K562 (cell line): ENCODE results near the gene LCN12. TPM values are rescaled to one million over a fixed set of nuclear protein-coding genes. Genes with fewer than 3 reads are reported as not detected.

Source experiments
- ARNT ChIP-seq, 2 experiments: fragments of 450-650 bp; IDR thresholded peaks; 2 replicates each; pipeline ENCODE4 v1.6.1; 2016; ENCODE audit warnings: mild to moderate bottlenecking in 1 of 2
- BDP1 ChIP-seq: IDR thresholded peaks from 3 replicates; pipeline ENCODE4 v1.6.1; 2011; ENCODE audit not compliant: insufficient read length, insufficient read depth
- CCAR2 ChIP-seq: fragments of 200-400 bp; formaldehyde crosslinking; IDR thresholded peaks from 2 replicates; pipeline ENCODE4 v1.6.1; 2017; ENCODE audit warnings: mild to moderate bottlenecking, low read depth, low read length
- ELF2 ChIP-seq: fragments of 250-450 bp; sonication (Bioruptor Pico); IDR thresholded peaks from 2 replicates; pipeline ENCODE4 v1.5.0; 2021; ENCODE audit warnings: mild to moderate bottlenecking
- KLF1 ChIP-seq: fragments of 450-650 bp; IDR thresholded peaks from 2 replicates; pipeline ENCODE4 v1.6.1; 2016; ENCODE audit warnings: missing genetic modification characterization, missing compliant biosample characterization
- MAFG ChIP-seq: fragments of 450-650 bp; conservative IDR thresholded peaks from 2 replicates; pipeline ENCODE4 v1.6.1; 2016; ENCODE audit warnings: missing genetic modification characterization, missing compliant biosample characterization
- MTA1 ChIP-seq: fragments of 450-650 bp; IDR thresholded peaks from 2 replicates; pipeline ENCODE4 v1.6.1; 2017; ENCODE audit warnings: borderline replicate concordance
- NFRKB ChIP-seq: fragments of 450-650 bp; IDR thresholded peaks from 2 replicates; pipeline ENCODE4 v1.6.1; 2016; ENCODE audit warnings: low read depth
- PURB ChIP-seq: sonication (generic); formaldehyde crosslinking; IDR thresholded peaks from 2 replicates; pipeline ENCODE4 v1.9.0; 2021; ENCODE audit warnings: low read depth, mild to moderate bottlenecking, missing genetic modification reagents
- RFX5 ChIP-seq: IDR thresholded peaks from 2 replicates; pipeline ENCODE4 v1.6.1; 2011; ENCODE audit warnings: low read depth, mild to moderate bottlenecking, improper control_type of control experiment, low read length
- SMAD2 ChIP-seq: fragments of 150-350 bp; IDR thresholded peaks from 2 replicates; pipeline ENCODE4 v1.6.1; 2014; ENCODE audit warnings: low read depth, mild to moderate bottlenecking, low read length
- SMARCA4 ChIP-seq: fragments of 450-650 bp; IDR thresholded peaks from 2 replicates; pipeline ENCODE4 v1.6.1; 2016
- SNIP1 ChIP-seq: fragments of 450-650 bp; IDR thresholded peaks from 2 replicates; pipeline ENCODE4 v1.7.1; 2017; ENCODE audit warnings: low read depth, mild to moderate bottlenecking
- SP1 ChIP-seq: sonication (generic); formaldehyde crosslinking; IDR thresholded peaks from 2 replicates; pipeline ENCODE4 v1.8.1; 2022; ENCODE audit warnings: mild to moderate bottlenecking, missing genetic modification reagents
- TAF7 ChIP-seq: fragments of 450-650 bp; IDR thresholded peaks from 2 replicates; pipeline ENCODE4 v1.6.1; 2016; ENCODE audit warnings: missing genetic modification characterization, missing compliant biosample characterization
- ZBTB7A ChIP-seq: IDR thresholded peaks from 2 replicates; pipeline ENCODE4 v1.6.1; 2011; ENCODE audit warnings: low read depth, mild to moderate bottlenecking, low read length, moderate library complexity, borderline replicate concordance; ENCODE audit not compliant: control insufficient read depth
- ZNF143 ChIP-seq: sonication (generic); formaldehyde crosslinking; IDR thresholded peaks from 2 replicates; pipeline ENCODE4 v1.9.0; 2022; ENCODE audit warnings: mild to moderate bottlenecking, missing genetic modification reagents
- polyA plus RNA-seq, 8 experiments: library from polyadenylated mRNA; depleted of rRNA in 4 of 8; stranded (reverse) in 5 of 8; unstranded in 3 of 8; fragments of >200 nt; fragmentation: Nextera tagmentation in 2 of 8; fragmentation: Illumina TruSeq in 1 of 8; extraction: Ambion mirVana in 2 of 8; extraction: Trizol in 1 of 8; gene quantifications; 2 replicates each; pipeline versions ENCODE4 v1.2.1 to v1.2.3, GENCODE V29; 2011 to 2014; ENCODE audit warnings: inconsistent platforms in 1 of 8, missing spikeins in 1 of 8
- total RNA-seq, 7 experiments: library from RNA; depleted of rRNA in 6 of 7; stranded (reverse); fragments of >200 nt in 6 of 7; fragmentation: Illumina TruSeq in 2 of 7; extraction: Trizol in 2 of 7; gene quantifications; 2 replicates each; pipeline versions ENCODE4 v1.2.1 to v1.2.3, GENCODE V29; 2011 to 2021; ENCODE audit warnings: low replicate concordance in 1 of 7
- TF ChIP-seq, protein P1 (sequence below): fragments of 450-650 bp; IDR thresholded peaks from 2 replicates; pipeline ENCODE4 v1.6.1; 2017; ENCODE audit warnings: antibody characterized with exemption
- TF ChIP-seq, protein P2 (sequence below): fragments of 250-450 bp; sonication (Bioruptor Pico); IDR thresholded peaks from 2 replicates; pipeline ENCODE4 v1.4.0; 2020; ENCODE audit warnings: borderline replicate concordance
- TF ChIP-seq, protein P3 (sequence below): fragments of 450-650 bp; IDR thresholded peaks from one replicate; pipeline ENCODE4 v1.6.1; 2018; ENCODE audit warnings: mild to moderate bottlenecking, moderate library complexity; ENCODE audit not compliant: partially characterized antibody
- TF ChIP-seq, protein P4 (sequence below): fragments of 250-450 bp; sonication (Bioruptor Pico); IDR thresholded peaks from 2 replicates; pipeline ENCODE4 v1.8.0; 2022; ENCODE audit warnings: inconsistent platforms, mild to moderate bottlenecking, moderate library complexity, borderline replicate concordance
- TF ChIP-seq, protein P5 (sequence below): sonication (generic); formaldehyde crosslinking; IDR thresholded peaks from 2 replicates; pipeline ENCODE4 v1.8.1; 2023; ENCODE audit warnings: mild to moderate bottlenecking, missing genetic modification reagents

LCN12 gene
- total and polyA plus RNA-seq, 9 of the 15 experiments (the other 6 are each of a cell fraction or from before 2014, with no cell fraction given), result 0.05 TPM; not detected in 8

DNA sequence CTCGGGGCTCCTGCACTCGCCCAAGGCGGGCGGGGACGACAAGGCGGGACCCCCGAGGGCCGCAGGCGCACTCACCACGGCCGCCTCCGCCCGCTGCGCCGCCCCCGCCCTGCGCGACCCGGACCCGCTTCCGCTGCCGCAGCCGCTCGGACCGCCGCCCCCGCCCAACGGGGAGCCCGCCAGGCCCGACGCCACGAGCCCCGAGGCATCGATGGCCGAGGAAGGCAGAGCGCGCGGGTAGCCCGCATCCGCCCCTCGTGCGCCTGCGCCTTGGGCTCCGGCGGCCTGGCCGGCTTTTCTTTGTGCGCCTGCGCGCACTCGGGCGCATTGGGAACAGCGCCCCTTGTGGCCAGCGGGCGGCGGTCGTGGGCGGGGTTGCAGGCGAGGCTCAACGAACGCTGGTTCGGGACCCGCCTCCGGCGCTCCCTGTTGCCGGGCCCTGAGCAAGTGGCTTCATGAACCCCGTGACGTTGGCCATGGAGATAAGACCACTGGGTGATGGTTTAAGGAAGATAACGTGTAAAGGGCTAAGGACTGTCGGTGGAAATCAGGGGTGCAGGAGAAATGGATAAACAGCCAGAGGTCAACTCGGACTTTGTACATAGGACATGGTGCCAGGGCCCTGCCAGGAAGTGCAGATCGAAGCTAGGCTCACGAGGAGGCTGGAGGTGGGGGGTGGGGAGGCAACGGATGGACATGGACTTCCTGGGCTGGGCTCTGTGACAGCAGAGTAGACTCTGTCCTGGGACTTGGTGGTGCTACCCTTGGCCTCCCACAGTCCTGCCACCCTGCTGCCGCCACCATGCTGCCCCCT, 7.3 kb upstream of the LCN12 start, which contains the start of the genes C8G and FBXW5 (continued):
- TF ChIP-seq, protein P1, sequence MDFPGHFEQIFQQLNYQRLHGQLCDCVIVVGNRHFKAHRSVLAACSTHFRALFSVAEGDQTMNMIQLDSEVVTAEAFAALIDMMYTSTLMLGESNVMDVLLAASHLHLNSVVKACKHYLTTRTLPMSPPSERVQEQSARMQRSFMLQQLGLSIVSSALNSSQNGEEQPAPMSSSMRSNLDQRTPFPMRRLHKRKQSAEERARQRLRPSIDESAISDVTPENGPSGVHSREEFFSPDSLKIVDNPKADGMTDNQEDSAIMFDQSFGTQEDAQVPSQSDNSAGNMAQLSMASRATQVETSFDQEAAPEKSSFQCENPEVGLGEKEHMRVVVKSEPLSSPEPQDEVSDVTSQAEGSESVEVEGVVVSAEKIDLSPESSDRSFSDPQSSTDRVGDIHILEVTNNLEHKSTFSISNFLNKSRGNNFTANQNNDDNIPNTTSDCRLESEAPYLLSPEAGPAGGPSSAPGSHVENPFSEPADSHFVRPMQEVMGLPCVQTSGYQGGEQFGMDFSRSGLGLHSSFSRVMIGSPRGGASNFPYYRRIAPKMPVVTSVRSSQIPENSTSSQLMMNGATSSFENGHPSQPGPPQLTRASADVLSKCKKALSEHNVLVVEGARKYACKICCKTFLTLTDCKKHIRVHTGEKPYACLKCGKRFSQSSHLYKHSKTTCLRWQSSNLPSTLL, result peak; percentile 32; the same call in 1 of the 2 replicates
- TF ChIP-seq SNIP1, result no peak; the same call in 1 of the 2 replicates
- TF ChIP-seq ZNF143 (CRISPR knock-in tag), result no peak
- peak; percentile 61 for TF ChIP-seq NFRKB
- no peak for TF ChIP-seq ARNT (IDR thresholded peaks at IDR 0.05)
- TF ChIP-seq MAFG (tag), result no peak
- no peak for TF ChIP-seq RFX5
- TF ChIP-seq ZBTB7A, result peak; percentile 88; the same call in 1 of the 2 replicates
- no peak for TF ChIP-seq PURB (CRISPR knock-in tag)
- peak; percentile 74; the same call in 1 of the 2 replicates for TF ChIP-seq SMARCA4
- TF ChIP-seq, protein P2, sequence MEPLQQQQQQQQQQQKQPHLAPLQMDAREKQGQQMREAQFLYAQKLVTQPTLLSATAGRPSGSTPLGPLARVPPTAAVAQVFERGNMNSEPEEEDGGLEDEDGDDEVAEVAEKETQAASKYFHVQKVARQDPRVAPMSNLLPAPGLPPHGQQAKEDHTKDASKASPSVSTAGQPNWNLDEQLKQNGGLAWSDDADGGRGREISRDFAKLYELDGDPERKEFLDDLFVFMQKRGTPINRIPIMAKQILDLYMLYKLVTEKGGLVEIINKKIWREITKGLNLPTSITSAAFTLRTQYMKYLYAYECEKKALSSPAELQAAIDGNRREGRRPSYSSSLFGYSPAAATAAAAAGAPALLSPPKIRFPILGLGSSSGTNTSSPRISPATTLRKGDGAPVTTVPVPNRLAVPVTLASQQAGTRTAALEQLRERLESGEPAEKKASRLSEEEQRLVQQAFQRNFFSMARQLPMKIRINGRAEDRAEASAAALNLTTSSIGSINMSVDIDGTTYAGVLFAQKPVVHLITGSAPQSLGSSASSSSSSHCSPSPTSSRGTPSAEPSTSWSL (CRISPR knock-in tag), result no peak
- TF ChIP-seq TAF7, result no peak
- peak; percentile 96 for TF ChIP-seq SP1 (CRISPR knock-in tag)
- TF ChIP-seq MTA1, result peak; percentile 50; the same call in 1 of the 2 replicates
- no peak for TF ChIP-seq CCAR2
- TF ChIP-seq ELF2, result no peak
- TF ChIP-seq, protein P3, sequence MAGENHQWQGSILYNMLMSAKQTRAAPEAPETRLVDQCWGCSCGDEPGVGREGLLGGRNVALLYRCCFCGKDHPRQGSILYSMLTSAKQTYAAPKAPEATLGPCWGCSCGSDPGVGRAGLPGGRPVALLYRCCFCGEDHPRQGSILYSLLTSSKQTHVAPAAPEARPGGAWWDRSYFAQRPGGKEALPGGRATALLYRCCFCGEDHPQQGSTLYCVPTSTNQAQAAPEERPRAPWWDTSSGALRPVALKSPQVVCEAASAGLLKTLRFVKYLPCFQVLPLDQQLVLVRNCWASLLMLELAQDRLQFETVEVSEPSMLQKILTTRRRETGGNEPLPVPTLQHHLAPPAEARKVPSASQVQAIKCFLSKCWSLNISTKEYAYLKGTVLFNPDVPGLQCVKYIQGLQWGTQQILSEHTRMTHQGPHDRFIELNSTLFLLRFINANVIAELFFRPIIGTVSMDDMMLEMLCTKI, result no peak
- peak; percentile 100 for TF ChIP-seq KLF1 (tag)
- TF ChIP-seq, protein P4, sequence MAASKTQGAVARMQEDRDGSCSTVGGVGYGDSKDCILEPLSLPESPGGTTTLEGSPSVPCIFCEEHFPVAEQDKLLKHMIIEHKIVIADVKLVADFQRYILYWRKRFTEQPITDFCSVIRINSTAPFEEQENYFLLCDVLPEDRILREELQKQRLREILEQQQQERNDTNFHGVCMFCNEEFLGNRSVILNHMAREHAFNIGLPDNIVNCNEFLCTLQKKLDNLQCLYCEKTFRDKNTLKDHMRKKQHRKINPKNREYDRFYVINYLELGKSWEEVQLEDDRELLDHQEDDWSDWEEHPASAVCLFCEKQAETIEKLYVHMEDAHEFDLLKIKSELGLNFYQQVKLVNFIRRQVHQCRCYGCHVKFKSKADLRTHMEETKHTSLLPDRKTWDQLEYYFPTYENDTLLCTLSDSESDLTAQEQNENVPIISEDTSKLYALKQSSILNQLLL (CRISPR knock-in tag), result no peak
- TF ChIP-seq SMAD2, result no peak
- no peak for TF ChIP-seq BDP1
- TF ChIP-seq, protein P5, sequence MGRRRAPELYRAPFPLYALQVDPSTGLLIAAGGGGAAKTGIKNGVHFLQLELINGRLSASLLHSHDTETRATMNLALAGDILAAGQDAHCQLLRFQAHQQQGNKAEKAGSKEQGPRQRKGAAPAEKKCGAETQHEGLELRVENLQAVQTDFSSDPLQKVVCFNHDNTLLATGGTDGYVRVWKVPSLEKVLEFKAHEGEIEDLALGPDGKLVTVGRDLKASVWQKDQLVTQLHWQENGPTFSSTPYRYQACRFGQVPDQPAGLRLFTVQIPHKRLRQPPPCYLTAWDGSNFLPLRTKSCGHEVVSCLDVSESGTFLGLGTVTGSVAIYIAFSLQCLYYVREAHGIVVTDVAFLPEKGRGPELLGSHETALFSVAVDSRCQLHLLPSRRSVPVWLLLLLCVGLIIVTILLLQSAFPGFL (CRISPR knock-in tag), result no peak
